A172 (cell line): ENCODE measurements around the gene CFAP20DC. TPM values are rescaled to one million over a fixed set of nuclear protein-coding genes. Genes with fewer than 3 reads are reported as not detected.
"Not testable (repeated sequence)": the region's sequence is repeated elsewhere in the genome, so short reads cannot be mapped to it uniquely, and the experiment has no call there.

Experiments used
- DNase-seq: peaks from one replicate; pipeline ENCODE4 v3.0.0-alpha.2; 2015; ENCODE audit warnings: low spot score
- total RNA-seq: library from RNA; depleted of rRNA; stranded (reverse); fragments of >200 nt; shearing (Covaris generic); gene quantifications from 2 replicates; pipeline ENCODE4 v1.2.3, GENCODE V29; 2014; rRNA removed

Gene CFAP20DC
- 6.5 and 6.8 TPM in 2 replicates for total RNA-seq

DNA sequence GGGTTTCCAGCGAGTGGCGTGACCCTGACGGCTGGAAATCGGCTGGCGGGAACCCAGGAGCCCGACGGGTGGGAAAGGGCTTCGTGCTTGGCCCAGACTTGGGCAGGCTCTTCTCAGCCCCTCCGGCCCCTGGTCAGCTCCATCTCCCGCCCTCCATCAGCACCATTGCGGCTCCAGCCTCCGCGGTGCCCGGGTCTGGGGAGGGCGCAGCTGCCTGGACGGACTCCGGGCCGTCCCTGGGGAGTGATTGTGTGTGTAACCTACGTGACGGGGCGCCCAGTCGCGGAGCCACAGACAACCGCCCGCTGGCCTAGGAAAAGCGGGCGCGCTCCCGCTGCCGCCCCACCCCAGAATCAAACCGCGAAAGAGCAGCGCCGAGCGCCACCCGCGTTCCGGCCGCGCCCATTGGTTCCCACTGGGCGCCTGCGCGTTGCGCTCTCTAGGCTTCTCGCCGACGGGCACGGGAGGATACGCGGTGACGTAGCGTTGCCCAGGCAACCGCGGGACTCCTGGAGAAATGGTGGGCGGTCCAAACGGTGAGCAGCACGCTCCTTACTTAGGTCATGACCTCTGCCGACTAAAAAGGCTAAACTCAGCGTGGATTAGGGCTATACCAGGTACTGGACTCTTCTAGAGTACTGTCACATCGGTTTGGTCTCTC, at the start of gene CFAP20DC:
Gene CFAP20DC, minus strand, starts transcription at position 355 of the 661 bp plus-strand sequence. CDS start 394 bp downstream, outside the sequence.
- DNase-seq = peak; percentile 76

- DNase-seq = not testable (repeated sequence)
Observed at GRCh38 chr3:59098516-59098915, 48.7 kb upstream of the CFAP20DC start.

DNA sequence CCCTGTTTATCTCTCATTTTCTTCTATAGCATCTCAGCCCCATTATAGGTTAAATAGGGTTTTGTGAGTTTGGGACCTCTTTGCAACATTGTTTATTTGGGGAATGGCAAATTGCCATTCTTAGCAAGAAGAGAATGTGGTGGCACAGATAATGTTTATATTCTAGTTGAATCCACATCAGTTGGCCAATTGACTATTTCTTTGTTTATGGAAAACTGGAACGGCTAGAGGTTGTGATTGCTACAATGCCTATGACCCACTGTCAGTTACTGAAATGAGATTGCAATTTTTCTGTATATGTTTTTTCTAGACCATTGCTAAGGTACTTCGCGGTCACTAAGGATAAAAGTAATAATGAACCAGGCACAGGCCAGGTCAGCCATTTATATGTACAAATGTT, 44.6 kb upstream of the CFAP20DC start:
- DNase-seq = no peak

DNA sequence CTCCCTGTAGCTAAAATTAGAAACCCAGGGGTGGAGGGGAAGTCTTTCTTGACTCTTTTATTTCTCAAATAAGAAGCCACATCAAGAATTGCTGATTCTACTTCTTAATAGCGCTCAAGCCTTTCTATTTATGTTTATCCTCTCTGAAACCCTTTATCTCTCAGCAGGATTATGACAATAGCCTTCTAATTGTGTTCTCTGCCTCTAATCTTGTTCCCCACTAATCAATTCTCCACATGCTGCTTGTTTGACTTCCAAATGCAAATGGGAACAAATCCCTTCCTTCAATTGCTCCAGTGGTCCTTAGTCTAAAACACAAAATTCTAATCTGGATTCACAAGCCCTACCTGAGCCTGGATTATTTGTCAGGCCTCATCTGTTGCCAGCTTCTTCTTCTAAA, 43.7 kb upstream of the CFAP20DC start:
- DNase-seq = no peak

DNA sequence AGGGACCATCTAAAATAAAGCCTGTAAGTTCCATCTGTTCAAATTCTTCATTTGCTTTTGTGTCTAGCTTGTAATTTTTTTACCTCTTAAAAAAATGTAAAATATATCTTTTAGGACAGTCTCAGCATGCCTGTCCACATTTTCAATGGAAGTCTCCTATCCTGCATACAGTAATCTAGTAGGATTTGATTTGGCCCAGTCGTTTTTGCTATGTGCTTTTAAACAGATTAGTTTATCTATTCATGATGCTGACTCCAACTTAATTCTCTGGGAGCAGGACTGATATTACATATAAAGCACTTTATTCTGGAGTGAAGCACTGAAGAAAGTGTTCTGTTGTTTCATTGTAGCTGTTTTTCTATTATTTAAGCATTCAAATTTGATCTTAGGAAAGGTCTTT, 38.9 kb upstream of the CFAP20DC start:
- DNase-seq = no peak

DNA sequence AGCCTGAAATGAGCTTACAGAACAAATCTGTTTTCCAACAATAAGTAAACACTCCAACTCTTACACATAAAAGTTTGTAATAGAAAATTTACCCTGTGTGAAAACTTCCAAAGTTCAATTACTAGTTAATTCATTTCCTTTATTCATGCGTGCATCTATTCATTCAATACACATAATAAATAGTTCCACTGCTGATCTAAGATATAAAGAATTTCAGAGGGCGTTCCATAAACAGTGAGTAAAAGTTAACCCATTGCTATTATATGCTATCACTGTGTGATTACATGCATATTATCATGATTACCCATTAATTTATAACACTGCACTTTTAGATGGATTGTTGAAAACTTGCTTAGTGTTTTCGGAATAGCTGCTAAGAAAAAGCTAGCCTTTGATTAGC, 36.2 kb upstream of the CFAP20DC start:
- DNase-seq = no peak

DNA sequence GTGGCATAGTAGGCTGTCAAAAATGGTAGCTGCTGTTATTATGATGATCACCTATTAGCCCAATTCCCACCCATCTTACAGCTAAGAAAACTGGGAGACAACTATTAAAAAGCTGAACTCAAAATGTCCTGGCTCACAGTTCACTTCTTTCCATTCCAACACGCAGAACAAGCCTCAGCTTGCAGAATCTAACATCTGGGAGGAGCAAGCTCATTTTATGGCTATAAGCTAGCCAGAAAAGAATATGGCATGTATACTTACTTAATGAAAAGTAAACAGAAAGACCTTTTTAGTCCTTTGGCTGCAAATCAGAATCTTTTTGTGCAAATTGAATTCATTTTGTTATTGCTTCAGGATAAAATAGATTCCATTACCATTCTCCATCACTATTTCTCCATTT, 34.8 kb upstream of the CFAP20DC start:
- no peak for DNase-seq

GRCh38 chr3:59082106-59082505, 32.3 kb upstream of the CFAP20DC start:
- no peak for DNase-seq

DNA sequence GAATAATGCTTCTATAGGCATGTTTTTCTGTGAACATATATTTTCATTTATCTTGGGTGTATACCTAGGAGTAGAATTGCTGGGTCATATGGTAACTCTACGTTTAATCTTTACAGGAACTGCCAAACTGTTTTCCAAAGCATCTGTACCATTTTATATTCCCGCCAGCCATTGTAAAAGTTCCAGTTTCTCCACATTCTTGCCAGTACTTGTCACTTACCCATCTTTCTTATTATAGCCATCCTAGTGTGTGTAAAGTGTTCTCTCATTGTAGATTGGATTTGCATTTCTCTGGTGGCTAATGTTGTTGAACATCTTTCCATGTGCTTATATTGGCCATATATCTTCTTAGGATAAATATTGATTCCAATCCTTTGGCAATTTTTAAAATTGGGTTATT, 31.2 kb upstream of the CFAP20DC start:
- DNase-seq = no peak

- no peak for DNase-seq
Observed at GRCh38 chr3:59079962-59080361, 30.1 kb upstream of the CFAP20DC start.

DNA sequence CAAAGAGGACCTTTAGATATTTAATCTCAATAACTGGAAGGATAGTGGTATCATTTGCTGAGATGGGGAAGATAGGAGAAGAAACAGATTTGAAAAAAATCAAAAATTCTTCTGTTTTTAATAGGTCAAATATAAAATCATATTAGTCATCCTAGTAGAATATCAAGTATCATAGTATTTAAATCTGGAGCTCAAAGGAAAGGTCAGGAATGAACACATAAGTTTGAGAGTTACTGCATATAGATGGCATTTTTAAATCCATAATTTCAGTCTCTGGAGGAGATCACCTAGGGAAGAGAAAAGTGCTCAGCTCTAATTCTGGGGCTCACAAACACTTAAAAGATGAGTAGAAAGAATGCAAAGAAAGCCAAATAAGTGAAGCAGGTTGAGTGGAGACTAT, 24.9 kb upstream of the CFAP20DC start:
- DNase-seq = no peak

DNA sequence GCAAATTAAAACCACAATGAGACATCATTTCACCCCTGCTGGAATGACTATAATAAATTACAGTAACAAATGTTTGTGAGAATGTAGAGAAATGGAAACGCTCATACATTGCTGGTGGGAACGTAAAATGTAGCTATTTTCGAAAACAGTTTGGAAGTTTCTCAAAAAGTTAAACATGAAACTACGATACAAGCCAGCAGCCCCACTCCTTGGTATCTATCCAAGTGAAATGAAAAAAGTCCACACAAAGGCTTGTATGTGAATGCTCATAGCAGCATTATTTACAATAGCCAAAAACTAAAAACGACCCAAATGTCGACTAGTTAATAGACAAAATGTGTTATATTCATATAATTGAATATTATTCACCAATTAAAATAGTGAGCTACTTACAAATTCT, 22.9 kb upstream of the CFAP20DC start:
- DNase-seq = peak; percentile 4

GRCh38 chr3:59069838-59070237, 20.0 kb upstream of the CFAP20DC start:
- no peak for DNase-seq

DNA sequence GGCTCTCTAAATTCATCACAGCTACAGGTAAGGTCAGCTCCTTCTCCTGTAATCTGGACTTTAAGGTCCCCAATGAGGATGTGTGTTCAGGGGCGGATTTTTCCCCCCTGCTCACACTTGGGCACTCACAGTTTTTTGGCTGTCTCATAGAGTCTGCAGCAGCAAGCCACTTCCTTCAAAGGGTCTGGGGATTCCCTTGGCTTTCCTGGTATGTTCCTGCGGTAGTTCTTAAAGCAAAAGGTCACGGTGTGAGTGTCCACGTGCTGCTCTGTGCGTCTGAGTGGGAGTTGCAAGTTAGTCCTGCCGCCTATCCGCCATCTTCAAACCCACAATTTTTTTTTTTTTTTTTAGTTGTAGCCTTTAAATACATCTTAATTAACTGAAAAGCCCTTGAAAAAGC, 15.4 kb upstream of the CFAP20DC start:
- DNase-seq = no peak

DNA sequence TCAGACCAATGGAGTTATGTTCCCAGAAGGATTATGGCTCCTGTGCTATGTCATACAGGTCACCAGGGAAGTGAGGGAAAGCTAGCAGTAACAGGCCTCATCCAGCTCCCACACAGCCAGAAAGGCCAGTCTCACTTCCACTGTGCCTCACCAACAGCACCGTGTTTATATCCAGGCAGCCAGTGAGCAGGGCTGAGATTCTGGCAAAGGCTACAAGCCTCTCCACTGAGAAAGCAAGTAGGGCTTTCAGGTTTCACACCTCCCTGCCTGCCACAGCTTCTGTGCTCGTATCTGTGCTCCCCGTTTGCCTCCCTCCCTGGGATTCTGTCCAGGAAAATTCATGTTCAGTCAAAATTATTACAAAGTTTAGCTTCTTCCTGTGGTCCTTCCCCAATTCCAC, 14.9 kb upstream of the CFAP20DC start:
- DNase-seq = no peak

- no peak for DNase-seq
Observed at GRCh38 chr3:59064276-59064675, 14.5 kb upstream of the CFAP20DC start.

DNA sequence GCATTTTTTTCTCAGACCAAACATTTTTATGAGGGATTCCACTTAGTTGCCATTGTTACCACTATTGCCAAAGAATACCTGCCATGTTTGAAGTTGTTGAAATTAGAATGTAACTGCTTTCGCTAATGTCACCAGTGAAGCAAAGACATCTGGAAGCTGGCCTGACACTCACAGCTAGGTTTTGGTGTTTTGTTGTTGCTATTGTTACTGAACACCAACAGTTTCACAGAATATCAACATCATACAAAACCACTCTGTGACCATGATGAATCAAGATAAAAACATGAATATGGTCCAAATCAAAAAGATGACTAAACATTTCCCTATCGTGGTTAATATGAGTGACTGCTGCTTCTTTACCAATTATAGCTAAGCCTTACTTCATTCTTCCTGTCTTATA, 6.9 kb upstream of the CFAP20DC start:
- no peak for DNase-seq

- peak; percentile 35 for DNase-seq
Observed at GRCh38 chr3:59052803-59053411, 3.1 kb upstream of the CFAP20DC start.

GRCh38 chr3:59050811-59051414, 1.1 kb upstream of the CFAP20DC start:
- DNase-seq = not testable (repeated sequence)

GRCh38 chr3:59046839-59047238, 3.0 kb downstream of the CFAP20DC start:
- DNase-seq = no peak

GRCh38 chr3:59043391-59043790, 6.4 kb downstream of the CFAP20DC start:
- no peak for DNase-seq

- DNase-seq = no peak
Observed at GRCh38 chr3:59040902-59041301, 8.9 kb downstream of the CFAP20DC start.

DNA sequence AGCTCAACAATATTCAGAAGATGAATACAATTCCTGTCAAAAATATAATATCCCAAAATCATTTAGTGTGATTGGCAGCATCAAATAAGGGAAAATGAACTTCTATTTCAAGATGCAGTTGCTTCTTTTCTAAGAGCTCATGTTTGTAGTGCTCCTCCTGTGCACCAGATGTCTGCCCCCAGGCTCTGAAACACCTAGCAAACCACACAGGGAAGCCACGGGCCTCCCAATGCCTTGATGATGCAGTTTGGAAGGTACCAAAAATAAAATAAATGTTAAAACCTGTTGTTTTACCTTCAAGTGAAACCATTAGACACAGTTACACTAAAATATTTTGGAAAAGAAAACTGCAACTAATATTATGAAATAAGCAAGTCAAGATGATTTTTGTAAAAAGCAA, 22.2 kb downstream of the CFAP20DC start:
- no peak for DNase-seq
